HG03460 (cell line): ENCODE data around the gene MYBPC2.

Experiments used
- ATAC-seq: cut with Tn5 transposase; IDR thresholded peaks from one replicate; pipeline ENCODE4 v1.9.1; 2021; ENCODE audit not compliant: unreplicated experiment

The MYBPC2 gene

DNA sequence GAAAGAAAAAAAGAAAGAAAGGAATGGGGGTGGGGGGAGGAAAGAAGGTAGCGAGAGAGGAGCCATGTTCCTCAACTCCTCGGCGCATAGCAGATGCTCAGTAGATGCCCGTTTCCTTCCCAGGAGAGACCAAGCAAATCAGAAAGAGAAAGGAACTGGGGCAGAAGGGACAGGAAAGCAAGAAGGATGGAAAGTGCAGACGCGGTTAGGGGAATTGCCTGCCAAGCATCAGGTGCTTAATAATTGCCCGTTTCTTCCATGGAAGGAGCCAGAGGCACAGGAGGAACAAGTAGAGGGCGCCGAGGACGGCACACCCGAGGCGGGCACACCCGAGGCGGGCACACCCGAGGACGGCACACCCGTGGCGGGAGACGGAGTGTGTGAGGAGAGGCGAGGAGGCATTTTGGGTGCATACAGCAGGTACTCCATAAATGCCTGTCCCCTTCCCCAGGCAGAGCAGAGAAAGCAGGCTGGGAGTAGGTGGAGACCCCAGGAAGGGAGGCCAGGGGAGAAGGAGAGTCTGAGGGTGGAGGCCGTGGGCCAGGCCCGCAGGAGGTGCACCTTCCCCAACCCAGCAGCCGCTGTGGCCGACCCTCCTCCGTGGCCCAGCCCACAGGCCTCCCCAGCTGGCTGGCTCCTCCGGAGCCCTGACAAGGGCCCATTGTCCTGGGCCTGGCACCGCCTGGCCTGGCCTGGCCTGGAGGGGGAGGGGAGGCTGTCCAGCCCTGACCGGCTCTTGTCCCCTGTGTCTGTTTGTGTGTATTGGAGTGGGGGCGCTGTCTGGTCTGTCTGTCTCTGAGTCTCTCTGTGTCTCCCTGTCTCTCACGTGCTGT, 63.7 kb downstream of the MYBPC2 start:
- no peak for ATAC-seq

- ATAC-seq: no peak
Measured at GRCh38 chr19:50497022-50497405, 64.3 kb downstream of the MYBPC2 start.

DNA sequence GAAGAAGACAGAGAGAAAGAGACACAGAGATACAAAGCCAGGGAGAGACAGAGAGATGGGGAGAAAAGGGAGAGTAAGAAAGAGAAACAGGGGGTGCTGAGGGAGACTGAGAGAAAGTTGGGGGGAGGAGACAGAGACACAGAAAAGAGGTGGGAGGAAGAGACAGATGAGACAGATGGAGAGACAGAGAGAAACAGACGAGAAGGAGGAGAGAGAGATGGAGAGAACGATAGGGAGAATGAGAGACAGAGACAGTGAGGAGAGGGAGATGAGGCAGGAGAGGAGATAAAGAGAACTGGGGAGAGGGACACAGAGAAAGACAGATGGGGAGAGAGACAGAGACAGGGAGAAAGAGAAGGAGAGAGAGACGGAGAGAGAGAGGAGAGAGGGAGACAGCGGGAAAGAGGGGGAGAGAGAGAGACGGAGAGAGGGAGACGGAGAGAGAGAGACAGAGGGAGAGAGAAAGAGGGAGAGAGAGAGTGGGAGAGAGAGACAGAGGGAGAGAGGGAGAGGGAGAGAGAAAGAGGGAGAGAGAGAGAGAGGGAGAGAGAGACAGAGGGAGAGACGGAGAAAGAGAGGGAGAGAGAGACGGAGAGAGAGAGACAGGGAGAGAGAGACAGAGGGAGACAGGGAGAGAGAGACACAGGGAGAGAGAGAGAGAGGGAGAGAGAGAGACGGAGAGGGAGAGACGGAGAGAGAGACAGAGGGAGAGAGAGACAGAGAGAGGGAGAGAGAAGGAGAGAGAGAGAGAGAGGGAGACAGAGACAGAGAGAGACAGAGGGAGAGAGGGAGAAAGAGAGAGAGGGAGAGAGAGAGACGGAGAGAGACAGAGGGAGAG, 65.7 kb downstream of the MYBPC2 start:
- no peak for ATAC-seq

DNA sequence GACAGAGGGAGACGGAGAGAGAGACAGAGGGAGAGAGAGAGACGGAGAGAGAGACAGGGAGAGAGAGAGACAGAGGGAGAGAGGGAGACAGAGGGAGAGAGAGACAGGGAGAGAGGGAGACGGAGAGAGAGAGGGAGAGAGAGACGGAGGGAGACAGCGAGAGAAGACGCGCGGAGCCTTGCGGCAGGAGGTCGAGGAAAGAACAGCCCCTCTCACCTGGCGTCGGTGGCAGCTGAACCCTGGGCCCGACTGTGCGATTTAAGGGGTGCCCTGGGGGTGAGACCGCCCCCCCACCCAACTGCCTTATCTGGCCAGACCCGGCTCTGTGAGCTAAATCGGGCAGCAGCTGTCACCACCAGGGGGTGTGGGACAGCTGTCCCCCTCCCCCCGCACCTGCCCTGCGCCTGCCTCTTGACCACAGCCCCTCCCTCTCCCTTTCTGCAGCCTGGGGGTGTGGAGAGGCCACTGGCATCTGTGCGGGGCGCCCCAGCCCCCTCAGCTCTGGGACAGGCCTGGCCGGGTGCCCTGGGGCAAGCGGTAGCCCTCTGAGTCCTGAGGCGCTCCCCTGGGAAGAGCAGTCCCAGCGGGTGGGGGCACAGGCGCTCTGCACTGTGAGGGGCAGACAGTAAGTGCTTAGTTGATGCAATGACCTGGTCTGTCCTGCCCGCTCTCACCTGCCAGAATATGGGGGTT, 67.5 kb downstream of the MYBPC2 start:
- ATAC-seq: no peak

GRCh38 chr19:50500753-50501151, 68.1 kb downstream of the MYBPC2 start:
- ATAC-seq: no peak

DNA sequence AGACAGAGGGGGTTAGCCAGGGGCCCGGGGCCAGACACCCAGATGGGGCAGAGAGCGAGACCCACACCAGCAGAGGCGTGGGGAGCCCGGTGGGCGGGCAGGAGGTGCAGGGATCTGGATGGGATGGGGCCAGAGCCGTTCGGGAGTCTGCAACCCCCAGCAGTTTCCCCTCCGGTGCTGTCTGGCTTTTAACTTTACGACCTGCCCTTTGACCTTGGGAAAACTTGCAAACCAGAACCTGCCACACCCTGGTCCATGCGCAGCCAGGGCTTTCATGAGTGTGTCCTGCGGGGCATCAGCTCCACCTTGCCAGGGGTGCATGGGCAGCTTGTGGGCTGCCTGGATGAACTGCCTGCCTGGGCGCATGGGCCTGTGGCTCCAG, 68.5 kb downstream of the MYBPC2 start:
- no peak for ATAC-seq

DNA sequence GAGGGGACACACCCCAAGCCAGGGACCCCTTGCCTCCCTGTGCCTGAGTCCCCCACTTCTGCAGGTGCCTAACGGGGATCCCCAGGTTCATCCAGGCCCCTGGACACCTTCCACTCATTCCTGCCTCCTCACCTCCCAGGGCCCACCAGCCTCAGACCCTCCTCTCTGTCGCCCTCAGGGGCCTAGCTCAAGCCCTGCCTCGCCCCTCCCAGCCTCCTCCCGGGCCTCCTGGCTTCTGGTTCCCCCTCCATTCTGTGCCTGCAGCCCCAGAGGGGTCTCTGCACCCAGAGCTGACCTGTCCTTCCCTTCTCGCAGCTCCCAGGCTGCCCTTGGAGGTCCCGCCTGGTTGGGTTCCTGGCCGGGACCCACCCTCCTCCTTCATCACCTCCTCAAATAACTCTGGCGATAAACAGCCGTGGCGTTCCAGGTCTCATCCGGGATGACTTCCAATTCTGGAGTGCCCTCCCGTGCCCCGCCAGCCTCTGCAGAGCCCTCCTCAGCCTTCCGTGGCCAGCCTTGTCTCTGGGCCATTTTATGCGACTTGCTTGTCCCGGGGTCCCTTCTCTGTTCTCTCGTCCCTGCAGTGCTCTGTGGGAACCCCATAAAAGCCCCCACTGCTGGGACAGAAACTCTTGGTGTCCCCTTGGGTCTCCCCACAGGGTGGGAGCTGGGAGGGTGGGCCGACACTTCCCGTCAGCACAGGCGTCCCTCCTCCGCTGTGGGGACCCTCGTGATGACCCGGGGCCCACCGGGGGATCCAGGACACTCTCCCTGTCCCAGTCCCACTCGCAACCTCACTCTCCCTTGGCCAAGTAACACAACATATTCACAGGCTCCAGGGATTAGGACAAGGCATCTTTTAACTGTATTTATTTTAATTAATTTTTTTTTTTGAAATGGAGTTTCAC, 69.1 kb downstream of the MYBPC2 start:
- no peak for ATAC-seq

- ATAC-seq: no peak
Measured at GRCh38 chr19:50505856-50506611, 73.3 kb downstream of the MYBPC2 start.

- no peak for ATAC-seq
Measured at GRCh38 chr19:50506700-50507099, 74.0 kb downstream of the MYBPC2 start.

GRCh38 chr19:50507376-50507775, 74.7 kb downstream of the MYBPC2 start:
- no peak for ATAC-seq

DNA sequence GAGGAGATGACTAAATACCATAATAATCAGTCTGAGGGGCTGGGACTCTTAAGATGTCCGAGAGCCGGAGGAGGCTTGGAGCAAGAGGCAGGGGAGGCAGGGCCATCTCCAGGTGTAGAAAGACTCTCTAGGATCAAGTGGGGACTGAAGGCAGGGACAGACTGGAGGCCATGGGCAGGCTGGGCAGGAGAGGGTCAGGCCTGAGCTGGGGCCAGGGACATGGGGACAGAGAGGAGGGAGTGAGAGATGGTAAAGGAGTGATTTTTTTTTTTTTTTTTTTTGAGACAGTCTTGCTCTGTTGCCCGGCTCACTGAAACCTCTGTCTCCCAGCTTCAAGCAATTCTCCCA, 76.1 kb downstream of the MYBPC2 start:
- ATAC-seq: no peak

DNA sequence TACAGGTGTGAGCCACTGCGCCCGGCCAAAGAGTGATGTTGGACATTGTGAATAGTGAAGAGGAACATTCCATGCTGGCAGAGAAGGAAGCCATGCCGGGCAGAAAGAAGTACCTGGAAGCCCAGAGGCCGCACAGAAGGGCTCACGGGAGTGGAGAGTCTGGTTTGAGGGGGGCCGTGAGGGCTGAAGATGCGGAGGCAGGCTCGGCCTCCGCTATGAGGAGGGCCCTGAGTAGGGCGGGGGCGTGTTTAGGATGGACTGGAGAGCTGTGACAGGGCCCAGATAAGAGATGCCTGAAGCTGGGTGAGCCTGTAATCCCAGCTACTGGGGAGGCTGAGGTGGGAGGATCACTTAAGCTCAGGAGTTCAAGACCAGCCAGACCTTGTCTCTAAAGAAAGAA, 76.7 kb downstream of the MYBPC2 start:
- no peak for ATAC-seq

- no peak for ATAC-seq
Measured at GRCh38 chr19:50510121-50510670, 77.5 kb downstream of the MYBPC2 start.

DNA sequence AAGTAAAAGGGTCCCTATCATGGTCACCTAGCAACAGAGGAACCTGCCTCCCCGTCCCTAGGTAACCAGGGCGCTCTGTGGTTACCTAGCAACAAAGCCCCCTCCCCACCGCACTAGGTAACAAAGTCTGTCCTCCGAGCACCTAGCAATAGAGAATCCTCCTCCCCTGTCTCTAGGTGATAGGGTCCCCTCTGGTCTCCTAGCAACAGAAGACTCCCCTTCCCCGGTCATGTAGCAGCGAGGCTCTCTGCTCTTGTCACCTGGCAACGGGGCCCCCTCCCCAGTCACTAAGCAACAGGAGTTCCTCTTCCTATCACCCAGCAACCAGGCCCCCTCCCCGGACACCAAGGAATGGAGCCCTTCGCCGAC, 78.0 kb downstream of the MYBPC2 start:
- no peak for ATAC-seq

- peak; percentile 74 for ATAC-seq
Measured at GRCh38 chr19:50511069-50511822, 78.6 kb downstream of the MYBPC2 start, which contains the start of gene JOSD2. JOSD2 (minus strand) TSS chr19:50511191; CDS start chr19:50510431, 760 bp downstream.

- ATAC-seq: no peak
Measured at GRCh38 chr19:50512112-50512998, 79.7 kb downstream of the MYBPC2 start.

DNA sequence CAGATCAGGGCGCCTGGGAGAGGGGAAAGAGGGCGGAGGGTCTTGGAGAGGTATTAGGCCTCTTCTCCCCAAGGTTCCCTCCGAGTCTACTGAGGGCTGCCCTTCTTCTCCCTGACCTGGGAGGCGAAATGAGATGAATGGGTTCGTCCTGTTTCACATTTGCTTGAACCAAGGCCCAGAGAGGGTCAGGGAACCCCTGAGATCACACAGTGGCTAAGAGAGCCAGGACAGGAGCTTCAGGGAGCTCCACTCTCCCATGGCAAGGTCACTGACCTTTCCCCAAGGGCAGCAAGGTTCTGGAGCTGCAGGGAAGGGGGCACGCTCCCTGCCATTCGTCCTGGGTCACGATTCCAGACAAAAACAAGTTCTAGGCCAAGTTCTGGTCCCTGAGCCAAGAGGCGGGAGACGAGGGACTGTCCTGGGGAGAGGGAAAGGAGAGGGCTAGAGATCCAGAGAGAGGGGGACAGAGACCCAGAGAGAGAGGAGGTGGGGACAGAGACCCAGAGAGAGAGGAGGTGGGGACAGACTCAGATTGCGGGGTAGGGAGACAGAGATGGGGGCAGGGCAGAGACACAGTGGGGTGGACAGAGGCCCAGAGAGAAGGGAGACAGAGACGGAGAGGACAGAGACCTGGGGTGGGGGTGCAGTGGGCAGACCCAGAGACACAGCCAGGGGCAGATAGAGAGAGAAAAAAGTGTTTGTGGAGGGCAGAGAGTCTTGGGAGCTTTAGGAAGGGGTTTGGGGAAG, 80.5 kb downstream of the MYBPC2 start:
- ATAC-seq: no peak
